NCI-H2107 treated with DMSO at 0.1 percent for 48 hours (cell line): ENCODE results near the gene KRTAP13-3.

ENCODE experiments used
- DNase-seq: peaks from one replicate; lab custom pipeline; 2025; ENCODE audit not compliant: unreplicated experiment; lab: John Stamatoyannopoulos, UW

Gene KRTAP13-3

GRCh38 chr21:30425826-30426225 is at the start of gene KRTAP13-3:
Gene KRTAP13-3 (minus strand): TSS chr21:30425926. CDS start chr21:30425912, 14 bp downstream.
- no peak for DNase-seq

GRCh38 chr21:30468900-30469714 is 43.4 kb upstream of the KRTAP13-3 start:
- DNase-seq: no peak

- no peak for DNase-seq
Measured at GRCh38 chr21:30463713-30464112, 38.0 kb upstream of the KRTAP13-3 start.

- no peak for DNase-seq
Measured at GRCh38 chr21:30448514-30448913, 22.8 kb upstream of the KRTAP13-3 start.

GRCh38 chr21:30447056-30447455 is 21.3 kb upstream of the KRTAP13-3 start:
- DNase-seq: no peak

- no peak for DNase-seq
Measured at GRCh38 chr21:30444204-30444603, 18.5 kb upstream of the KRTAP13-3 start.

- DNase-seq: no peak
Measured at GRCh38 chr21:30443226-30443625, 17.5 kb upstream of the KRTAP13-3 start.

GRCh38 chr21:30439975-30440374 is 14.2 kb upstream of the KRTAP13-3 start, which contains the start of gene KRTAP15-1:
Gene KRTAP15-1 (plus strand): TSS chr21:30440275. CDS start chr21:30440328, 53 bp downstream.
- DNase-seq: no peak

- no peak for DNase-seq
Measured at GRCh38 chr21:30437010-30437565, 11.4 kb upstream of the KRTAP13-3 start.

- DNase-seq: peak; percentile 34
Measured at GRCh38 chr21:30434033-30434631, 8.4 kb upstream of the KRTAP13-3 start.

GRCh38 chr21:30430170-30430655 is 4.5 kb upstream of the KRTAP13-3 start, which contains the start of gene KRTAP13-4:
Gene KRTAP13-4 (plus strand): TSS chr21:30430220. CDS start chr21:30430276, 56 bp downstream.
- DNase-seq: no peak

GRCh38 chr21:30426731-30427130 is 1.0 kb upstream of the KRTAP13-3 start:
- DNase-seq: no peak

GRCh38 chr21:30415993-30416392 is 9.7 kb downstream of the KRTAP13-3 start:
- no peak for DNase-seq

GRCh38 chr21:30408782-30409494 is 16.8 kb downstream of the KRTAP13-3 start:
- peak; percentile 93 for DNase-seq

GRCh38 chr21:30395731-30396130 is 30.0 kb downstream of the KRTAP13-3 start, which contains the start of gene KRTAP13-1:
Gene KRTAP13-1 (plus strand): TSS chr21:30396031. CDS start chr21:30396087, 56 bp downstream.
- DNase-seq: no peak

GRCh38 chr21:30391492-30392025 is 34.2 kb downstream of the KRTAP13-3 start:
- DNase-seq: no peak

GRCh38 chr21:30382201-30382600 is 43.5 kb downstream of the KRTAP13-3 start:
- no peak for DNase-seq
